ENCODE results near the gene HOXB7.

- TF ChIP-seq CTCF (IDR thresholded peaks at IDR 0.05; ENCODE audit: low read depth, low read length) (no peak), EZH2phosphoT487 (IDR thresholded peaks at IDR 0.05; ENCODE audit: low read depth) (no peak)
These were observed 40.3 kb downstream of the HOXB7 start for GRCh38 chr17:48570325-48571023.

Measured in OCI-LY3 (cell line).